ENCODE data around the gene SRC.

DNA sequence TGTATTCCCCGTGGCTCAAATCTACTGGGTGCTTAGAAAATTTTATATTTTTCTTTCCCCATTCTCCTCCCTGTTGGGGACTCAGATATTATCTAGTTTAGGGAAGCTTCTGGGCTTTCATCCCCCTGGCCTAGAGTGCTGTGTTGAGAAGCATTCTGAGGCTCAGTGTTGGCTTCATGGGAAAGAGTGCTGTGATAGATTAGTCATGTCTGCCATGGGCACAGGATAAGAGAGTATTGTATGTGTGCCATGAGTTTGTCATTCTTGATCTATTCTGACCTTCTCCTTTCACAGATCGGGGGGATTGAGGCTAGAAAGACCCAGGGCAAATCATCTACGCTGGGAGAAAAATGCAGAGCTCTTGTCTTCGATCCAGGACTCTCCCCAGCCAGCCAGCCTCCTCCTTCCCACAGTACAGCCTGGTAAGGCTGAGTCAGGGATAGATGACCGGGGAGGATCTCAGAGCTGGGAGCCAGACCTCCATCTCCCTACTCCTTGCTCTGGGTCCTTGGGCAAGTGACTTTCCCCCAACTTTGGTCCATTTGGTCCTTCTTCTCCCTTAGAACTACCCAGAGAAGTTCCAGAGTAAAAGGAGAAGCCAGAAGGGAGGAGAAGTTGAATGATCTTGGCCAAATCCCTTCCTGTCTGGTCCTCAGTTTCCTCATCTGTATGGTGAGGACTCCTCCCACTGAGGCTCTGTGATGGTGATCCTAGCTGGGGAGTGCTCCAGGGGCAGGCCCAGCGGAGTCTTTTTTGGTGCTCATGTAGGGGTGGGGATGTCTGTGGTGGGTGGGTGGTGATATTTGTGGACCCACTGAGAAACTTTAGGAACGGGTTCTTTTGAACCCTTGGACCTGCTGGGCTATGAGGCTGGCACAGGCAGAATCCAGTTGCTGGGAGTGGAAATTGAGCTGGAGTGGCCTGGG, 5.0 kb downstream of the SRC start:
- TF ChIP-seq POLR2A (IDR thresholded peaks at IDR 0.05) = no peak
- no peak for TF ChIP-seq CTCF (IDR thresholded peaks at IDR 0.05)

Data from lower leg skin (tissue), 3 donors.